Keratinocyte (primary cell): ENCODE results near the gene OCIAD1. TPM values are rescaled to one million over a fixed set of nuclear protein-coding genes. Genes with fewer than 3 reads are reported as not detected.

ENCODE experiments used
- DNase-seq: peaks from one replicate; pipeline ENCODE4 v3.0.0-alpha.2; 2011; ENCODE audit warnings: low read depth, missing footprints, low spot score
- FAIRE-seq: peaks from 2 replicates; lab custom pipeline; 2011; peaks lifted over from hg19 to GRCh38; lab: Jason Lieb, UNC
- H2AFZ ChIP-seq: 2 replicates; pipeline ENCODE4 v1.6.0; 2012; ENCODE audit warnings: low read length, control low read depth, inconsistent platforms; ENCODE audit not compliant: control insufficient read depth
- H3K27ac ChIP-seq: 2 replicates; pipeline ENCODE4 v1.5.1; 2011; ENCODE audit warnings: low read length; ENCODE audit not compliant: control insufficient read depth, insufficient read depth
- H3K27me3 ChIP-seq: 3 replicates; pipeline ENCODE4 v1.6.0; 2011; ENCODE audit warnings: low read length; ENCODE audit not compliant: control insufficient read depth, insufficient read depth; ENCODE audit errors: extremely low read depth
- H3K36me3 ChIP-seq, 2 experiments: 2 replicates in 1 of 2; 3 replicates in 1 of 2; pipeline ENCODE4 v1.5.1; 2011; ENCODE audit warnings: low read length in 2 of 2, mild to moderate bottlenecking in 1 of 2; ENCODE audit not compliant: control insufficient read depth in 2 of 2, insufficient read depth in 2 of 2; ENCODE audit errors: extremely low read depth in 1 of 2
- H3K4me1 ChIP-seq: 3 replicates; pipeline ENCODE4 v1.5.1; 2011; ENCODE audit warnings: low read length; ENCODE audit not compliant: control insufficient read depth, insufficient read depth; ENCODE audit errors: extremely low read depth
- H3K4me2 ChIP-seq: 3 replicates; pipeline ENCODE4 v1.6.0; 2011; ENCODE audit warnings: low read depth, low read length; ENCODE audit not compliant: control insufficient read depth, insufficient read depth; ENCODE audit errors: extremely low read depth
- H3K4me3 ChIP-seq, 3 experiments: fragments of 200-600 bp in 1 of 3; sonication (generic) in 1 of 3; 2 replicates in 2 of 3; 3 replicates in 1 of 3; pipeline ENCODE4 v1.5.1; 2011 to 2016; ENCODE audit warnings: low read length in 3 of 3, mild to moderate bottlenecking in 3 of 3, control low read depth in 2 of 3, inconsistent platforms in 1 of 3, low read depth in 1 of 3, mixed read lengths in 1 of 3, mixed run types in 1 of 3, moderate library complexity in 1 of 3; ENCODE audit not compliant: control insufficient read depth in 2 of 3, insufficient read depth in 2 of 3; ENCODE audit errors: extremely low read depth in 1 of 3
- H3K79me2 ChIP-seq: 2 replicates; pipeline ENCODE4 v1.6.0; 2012; ENCODE audit warnings: low read length; ENCODE audit not compliant: control insufficient read depth, insufficient read depth
- H3K9ac ChIP-seq: 3 replicates; pipeline ENCODE4 v1.6.0; 2011; ENCODE audit warnings: low read length; ENCODE audit not compliant: control insufficient read depth, insufficient read depth; ENCODE audit errors: extremely low read depth
- H3K9me1 ChIP-seq: 3 replicates; pipeline ENCODE4 v1.6.0; 2011; ENCODE audit warnings: low read length; ENCODE audit not compliant: control insufficient read depth, insufficient read depth; ENCODE audit errors: extremely low read depth
- H3K9me3 ChIP-seq: 2 replicates; pipeline ENCODE4 v1.5.1; 2012; ENCODE audit warnings: low read depth, low read length; ENCODE audit not compliant: control insufficient read depth
- H4K20me1 ChIP-seq: 3 replicates; pipeline ENCODE4 v1.6.0; 2011; ENCODE audit warnings: low read length; ENCODE audit not compliant: control insufficient read depth, insufficient read depth; ENCODE audit errors: extremely low read depth
- CTCF ChIP-seq, 3 experiments: IDR thresholded peaks in 1 of 3; conservative IDR thresholded peaks in 1 of 3; optimal IDR thresholded peaks in 1 of 3; 2 replicates in 2 of 3; 3 replicates in 1 of 3; pipeline versions ENCODE3 to v1.5.1; 2011; ENCODE audit warnings: low read length in 3 of 3, mild to moderate bottlenecking in 3 of 3, moderate library complexity in 2 of 3, control low read depth in 1 of 3, inconsistent platforms in 1 of 3; ENCODE audit not compliant: insufficient read depth in 2 of 3; ENCODE audit errors: extremely low read depth in 1 of 3
- EZH2 ChIP-seq: IDR thresholded peaks from one replicate; pipeline ENCODE4 v1.6.1; 2012; ENCODE audit warnings: inconsistent platforms, mild to moderate bottlenecking, low read length, moderate library complexity
- dilution Hi-C: fragments of 300-500 bp; cut with MboI; formaldehyde crosslinking; loops from one replicate; pipeline ENCODE4 v1.7.0; 2020; ENCODE audit warnings: low sequenced_read_pairs; ENCODE audit not compliant: extremely low pct_ligation_motif_present
- polyA plus RNA-seq, 5 experiments: library from polyadenylated mRNA; depleted of rRNA in 3 of 5; stranded (reverse) in 3 of 5; stranded (forward) in 1 of 5; unstranded in 1 of 5; fragments of >200 nt; gene quantifications; 1 replicate in 1 of 5; 2 replicates in 3 of 5; 3 replicates in 1 of 5; pipeline versions ENCODE4 v1.2.1 to v1.2.3, GENCODE V29; 2011 to 2012; ENCODE audit warnings: missing spikeins in 2 of 5, low read depth in 1 of 5, low replicate concordance in 1 of 5

Gene OCIAD1
- polyA plus RNA-seq, 1 donor (not counting 4 experiments of a cell fraction or from before 2014, with no cell fraction given) = 199 TPM

DNA sequence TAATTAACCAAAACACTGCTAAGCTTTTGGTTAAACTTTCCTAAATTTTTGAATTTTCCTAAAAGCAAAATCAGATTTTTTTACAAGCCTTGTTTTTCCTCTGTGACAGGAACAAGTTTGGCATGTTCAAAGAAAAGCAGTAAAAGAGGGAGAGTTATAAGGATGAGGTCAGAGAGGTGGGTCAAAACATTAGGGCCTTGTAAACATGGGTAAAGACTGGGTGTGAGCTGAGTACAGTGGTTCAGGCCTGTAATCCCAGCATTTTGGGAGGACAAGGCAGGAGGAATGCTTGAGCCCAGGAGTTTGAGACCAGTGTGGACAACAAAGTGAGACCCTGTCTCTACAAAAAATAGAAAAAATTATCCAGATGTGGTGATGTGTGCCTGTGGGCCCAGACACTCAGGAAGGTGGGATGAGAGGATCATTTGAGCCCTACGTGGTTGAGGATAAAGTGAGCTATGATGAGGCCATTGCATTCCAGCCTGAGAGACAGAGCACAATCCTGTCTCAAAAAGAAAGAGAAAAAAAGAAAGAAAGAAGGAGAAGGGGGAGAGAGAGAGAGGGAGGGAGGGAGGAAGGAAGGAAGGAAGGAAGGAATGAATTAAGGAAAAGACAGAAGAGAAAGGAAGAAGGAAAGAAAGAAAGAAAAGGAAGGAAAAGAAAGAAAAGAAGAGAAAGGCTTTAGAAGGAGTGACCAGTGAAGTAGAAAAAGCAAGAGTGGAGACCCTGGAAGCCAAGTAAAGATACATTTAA is 33.8 kb upstream of the OCIAD1 start:
- Histone ChIP-seq H3K9ac (no peak overlapping the region), H3K4me3 (no peak overlapping the region), H2AFZ (no peak overlapping the region), H3K4me2 (no peak overlapping the region), H3K4me1 (peaks cover 4% of the 10 kb centered on the region), H3K9me1 (no peaks in the 10 kb centered on the region), H4K20me1 (no peaks in the 10 kb centered on the region), H3K9me3 (no peaks in the 10 kb centered on the region), H3K79me2 (no peaks in the 10 kb centered on the region), H3K27ac (no peak overlapping the region), H3K27me3 (no peaks in the 10 kb centered on the region), H3K36me3 (no peaks in the 10 kb centered on the region)
- FAIRE-seq (no peak), DNase-seq (no peak)
- TF ChIP-seq EZH2 = no peak
- TF ChIP-seq CTCF (optimal IDR thresholded peaks at IDR 0.05 in 1 of 3, IDR thresholded peaks at IDR 0.05 in 1 of 3, conservative IDR thresholded peaks at IDR 0.05 in 1 of 3; ENCODE audit: extremely low read depth in 1 of 3, insufficient read depth in 2 of 3, low read length in 3 of 3) = no peak
- dilution Hi-C loops = no loop called here

- no peak overlapping the region for H2AFZ ChIP-seq
- no peaks in the 10 kb centered on the region for H3K9me1 ChIP-seq
- no peaks in the 10 kb centered on the region for H3K79me2 ChIP-seq
- no peak overlapping the region for H3K9ac ChIP-seq
- no peak overlapping the region for H3K4me3 ChIP-seq
- no peaks in the 10 kb centered on the region for H3K36me3 ChIP-seq
- dilution Hi-C loops = no loop called here
- H3K4me1 ChIP-seq = peaks cover 5% of the 10 kb centered on the region
- H3K27ac ChIP-seq = no peak overlapping the region
- TF ChIP-seq EZH2 = no peak
- no peak for TF ChIP-seq CTCF (optimal IDR thresholded peaks at IDR 0.05 in 1 of 3, IDR thresholded peaks at IDR 0.05 in 1 of 3, conservative IDR thresholded peaks at IDR 0.05 in 1 of 3; ENCODE audit: extremely low read depth in 1 of 3, insufficient read depth in 2 of 3, low read length in 3 of 3)
- H3K27me3 ChIP-seq = no peaks in the 10 kb centered on the region
- FAIRE-seq (no peak), DNase-seq (no peak)
- no peak overlapping the region for H3K4me2 ChIP-seq
- no peaks in the 10 kb centered on the region for H4K20me1 ChIP-seq
- H3K9me3 ChIP-seq = no peaks in the 10 kb centered on the region
These were observed 32.8 kb upstream of the OCIAD1 start for GRCh38 chr4:48798117-48798516.
